SKM-1 (cell line): ENCODE results near the gene PTTG2.

Experiments used
- DNase-seq: peaks from one replicate; lab custom pipeline; 2025; ENCODE audit not compliant: unreplicated experiment; lab: John Stamatoyannopoulos, UW

Gene PTTG2

DNA sequence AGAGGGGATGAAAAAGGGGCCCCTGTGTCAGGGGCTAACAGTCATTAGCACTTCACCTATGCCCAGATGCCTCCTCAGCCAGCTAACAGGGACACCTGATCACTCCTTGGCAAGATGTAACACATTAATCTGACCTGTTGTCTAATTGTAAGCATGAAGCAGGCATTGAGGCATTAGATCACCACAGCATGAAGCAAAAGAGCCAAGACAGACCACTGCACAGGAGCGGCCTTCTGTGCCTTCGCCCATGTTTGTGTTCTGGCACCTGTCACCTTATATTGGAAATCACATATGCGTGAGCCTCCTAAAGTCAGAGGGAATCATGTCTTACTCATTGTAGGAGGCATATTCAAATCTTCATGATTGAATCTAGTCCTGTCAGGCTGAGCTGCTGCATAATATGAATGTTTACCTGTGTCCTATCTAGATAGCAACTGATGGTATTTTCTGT, 48.4 kb downstream of the PTTG2 start:
- DNase-seq, result no peak

- DNase-seq, result no peak
These were observed 49.2 kb downstream of the PTTG2 start for GRCh38 chr4:38009421-38009820.

DNA sequence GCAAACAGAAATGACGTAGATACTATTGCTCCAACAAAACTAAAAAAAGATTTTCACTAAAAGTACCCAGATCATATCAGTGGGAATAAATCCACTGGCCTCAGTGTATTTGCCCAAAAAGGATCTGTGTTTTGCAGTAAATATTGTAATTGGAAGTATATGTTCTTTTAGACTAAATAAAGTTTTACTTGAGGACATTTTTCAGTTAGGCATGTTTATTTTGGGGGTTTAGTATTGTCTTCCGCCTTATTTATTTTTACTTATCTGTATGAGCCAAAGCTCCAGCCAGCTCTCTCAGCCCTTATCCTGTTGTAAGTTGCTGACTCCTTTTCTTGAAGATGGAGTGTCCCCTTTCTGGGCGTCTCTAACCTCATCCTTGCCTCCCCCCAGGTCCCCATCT, 49.8 kb downstream of the PTTG2 start:
- no peak for DNase-seq
